Measurements from ENCODE around the gene ST8SIA4. TPM values are rescaled to one million over a fixed set of nuclear protein-coding genes. Genes with fewer than 3 reads are reported as not detected.
"Not testable (repeated sequence)": the region's sequence is repeated elsewhere in the genome, so short reads cannot be mapped to it uniquely, and the experiment has no call there.

Gene ST8SIA4
- total RNA-seq, 1 donor from 2014 or later, result 7.2 TPM

DNA sequence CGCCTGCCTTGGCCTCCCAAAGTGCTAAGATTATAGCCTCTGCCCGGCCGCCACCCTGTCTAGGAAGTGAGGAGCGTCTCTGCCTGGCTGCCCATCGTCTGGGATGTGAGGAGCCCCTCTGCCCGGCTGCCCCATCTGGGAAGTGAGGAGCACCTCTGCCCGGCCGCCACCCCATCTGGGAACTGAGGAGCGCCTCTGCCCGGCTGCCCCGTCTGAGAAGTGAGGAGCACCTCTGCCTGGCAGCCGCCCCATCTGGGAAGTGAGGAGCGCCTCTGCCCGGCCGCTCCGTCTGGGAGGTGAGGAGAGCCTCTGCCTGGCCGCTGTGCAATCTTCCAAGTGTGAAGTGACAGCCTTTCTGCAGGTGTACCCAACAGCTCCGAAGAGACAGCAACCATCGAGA is 117.5 kb downstream of the ST8SIA4 start:
- not testable (repeated sequence) for DNase-seq (ENCODE audit: low read depth in 2 of 2)

GRCh38 chr5:100780376-100780870 is 122.7 kb downstream of the ST8SIA4 start:
- no peak for DNase-seq (ENCODE audit: low read depth in 2 of 2)

- no peak for DNase-seq (ENCODE audit: low read depth in 2 of 2)
These were observed 123.3 kb downstream of the ST8SIA4 start for GRCh38 chr5:100779669-100780375.

DNA sequence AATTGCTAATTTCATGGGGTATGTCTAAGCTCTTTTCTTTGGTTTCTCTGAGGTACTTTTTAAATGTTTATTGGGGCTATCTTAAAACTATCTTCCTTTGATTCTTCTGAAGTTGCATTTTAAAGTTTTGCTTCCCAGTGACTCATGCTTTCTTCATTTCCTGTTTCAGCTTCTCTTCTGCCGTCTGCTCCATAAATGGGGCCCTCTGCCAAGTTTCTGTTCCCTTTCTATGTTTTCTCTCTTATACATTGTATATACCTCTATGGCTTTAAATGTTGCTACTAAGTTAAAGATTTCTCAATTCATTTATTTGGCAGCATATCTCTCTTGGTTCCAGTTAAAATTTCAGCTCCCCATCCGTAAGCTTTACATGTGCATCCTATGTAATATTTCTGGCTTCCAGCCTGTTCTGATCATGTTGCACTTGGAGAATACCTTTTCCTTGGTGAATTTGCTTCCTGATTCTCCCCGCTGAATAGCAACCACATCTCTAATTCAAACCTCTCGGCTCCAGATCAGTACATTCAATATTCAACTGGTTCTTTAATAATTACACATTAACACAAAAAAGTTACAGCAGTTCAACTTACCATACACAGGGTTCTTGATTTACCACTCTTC is 125.3 kb downstream of the ST8SIA4 start:
- peak; percentile 7 to 77 for DNase-seq (ENCODE audit: low read depth in 2 of 2)

GRCh38 chr5:100775533-100775855 is 127.6 kb downstream of the ST8SIA4 start:
- DNase-seq (ENCODE audit: low read depth in 2 of 2), result no peak

DNA sequence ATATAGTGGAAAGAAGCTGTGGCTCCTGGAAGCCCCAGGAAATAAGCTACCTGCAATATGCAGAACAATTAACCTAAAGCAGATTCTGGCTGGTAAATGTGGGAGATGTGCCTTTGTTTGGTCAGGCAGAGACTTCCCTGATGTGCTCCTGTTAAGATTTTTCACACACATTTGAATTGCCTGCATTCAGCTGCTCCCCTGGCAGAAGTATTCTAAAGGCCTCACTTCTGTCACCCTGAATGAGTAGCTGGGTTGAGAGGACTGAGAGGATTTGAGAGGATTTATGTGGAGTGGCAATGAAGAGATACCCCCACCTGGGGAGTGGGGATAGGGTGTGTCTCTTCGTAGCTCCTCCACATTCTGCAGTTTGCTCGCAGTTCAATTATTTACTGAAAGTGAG is 130.5 kb downstream of the ST8SIA4 start:
- no peak for DNase-seq (ENCODE audit: low read depth in 2 of 2)

DNA sequence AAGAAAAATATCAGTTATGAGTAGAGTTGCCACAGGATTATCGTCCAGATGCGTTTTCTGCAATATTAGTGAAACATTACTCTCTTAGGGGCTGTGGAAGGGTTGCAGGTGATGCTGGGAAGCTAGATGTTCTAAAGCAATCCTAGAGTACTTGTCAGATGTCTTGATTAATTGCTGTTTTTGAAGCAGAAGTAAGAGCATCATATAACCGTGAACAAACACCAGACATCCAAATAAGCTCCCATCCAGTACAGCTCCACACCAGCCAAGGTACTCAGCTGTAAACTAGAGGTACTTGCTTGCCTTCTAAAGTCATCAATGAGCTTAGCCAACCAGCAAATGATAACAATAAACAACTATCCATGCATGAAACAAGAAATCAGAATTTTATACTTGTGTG is 131.1 kb downstream of the ST8SIA4 start:
- DNase-seq (ENCODE audit: low read depth in 2 of 2), result no peak

DNA sequence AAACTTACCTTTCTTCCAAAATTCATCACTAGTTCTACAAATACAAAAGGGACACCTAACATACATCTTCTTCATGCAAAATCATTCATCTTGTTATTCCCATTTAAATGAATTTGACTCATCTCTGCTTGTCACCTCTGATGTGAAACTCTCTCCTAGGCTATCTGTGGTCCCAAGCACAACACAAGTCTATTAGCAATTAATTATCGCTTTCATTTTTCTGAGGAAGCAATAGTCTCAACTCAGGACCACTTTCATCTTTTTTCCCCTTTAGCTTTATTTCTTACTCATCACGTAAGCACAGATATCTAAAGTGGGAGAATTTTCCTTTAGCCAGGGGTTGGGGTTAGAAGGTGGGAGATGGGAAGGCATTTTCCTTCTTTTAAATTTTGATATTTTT is 131.9 kb downstream of the ST8SIA4 start:
- no peak for DNase-seq (ENCODE audit: low read depth in 2 of 2)

DNA sequence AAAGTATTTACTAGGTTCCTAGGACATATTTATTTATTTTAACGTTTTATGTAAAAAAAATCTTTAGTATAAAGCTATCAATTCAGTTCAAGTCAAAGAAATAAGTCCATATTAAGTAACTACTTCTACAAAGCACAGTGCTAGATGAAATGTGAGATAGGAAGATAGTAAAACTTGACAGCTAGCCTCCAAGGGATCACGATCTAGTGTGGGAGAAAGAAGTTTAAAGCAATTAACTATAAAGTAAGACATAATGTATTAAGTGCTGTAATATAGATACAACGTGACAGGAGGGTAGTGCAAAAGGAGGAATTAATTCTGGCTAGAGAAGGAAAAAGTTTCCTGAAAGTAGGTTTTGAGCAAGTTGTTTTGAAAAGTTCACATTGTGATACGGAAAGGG is 134.9 kb downstream of the ST8SIA4 start:
- DNase-seq (ENCODE audit: low read depth in 2 of 2), result no peak

- no peak for DNase-seq (ENCODE audit: low read depth in 2 of 2)
These were observed 140.1 kb downstream of the ST8SIA4 start for GRCh38 chr5:100762995-100763394.

GRCh38 chr5:100762108-100762507 is 141.0 kb downstream of the ST8SIA4 start:
- no peak for DNase-seq (ENCODE audit: low read depth in 2 of 2)

DNA sequence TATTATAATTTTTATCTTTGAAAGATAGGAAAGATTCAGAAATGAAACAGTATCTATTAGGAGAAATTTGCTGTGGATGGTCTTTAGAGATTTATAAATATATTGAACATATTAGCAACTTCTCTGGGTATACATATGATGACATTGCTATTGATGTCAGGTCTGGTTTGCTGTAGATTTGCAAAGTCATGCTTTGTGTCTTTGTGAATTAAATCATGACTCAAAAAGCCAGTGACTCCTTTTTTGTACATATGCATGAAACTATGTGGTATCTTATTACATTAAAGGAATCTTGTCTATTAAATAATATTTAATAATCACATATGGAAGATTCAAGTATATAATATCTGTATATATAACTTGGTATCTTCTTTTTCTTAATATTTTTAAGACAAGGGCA is 141.9 kb downstream of the ST8SIA4 start:
- no peak for DNase-seq (ENCODE audit: low read depth in 2 of 2)

DNA sequence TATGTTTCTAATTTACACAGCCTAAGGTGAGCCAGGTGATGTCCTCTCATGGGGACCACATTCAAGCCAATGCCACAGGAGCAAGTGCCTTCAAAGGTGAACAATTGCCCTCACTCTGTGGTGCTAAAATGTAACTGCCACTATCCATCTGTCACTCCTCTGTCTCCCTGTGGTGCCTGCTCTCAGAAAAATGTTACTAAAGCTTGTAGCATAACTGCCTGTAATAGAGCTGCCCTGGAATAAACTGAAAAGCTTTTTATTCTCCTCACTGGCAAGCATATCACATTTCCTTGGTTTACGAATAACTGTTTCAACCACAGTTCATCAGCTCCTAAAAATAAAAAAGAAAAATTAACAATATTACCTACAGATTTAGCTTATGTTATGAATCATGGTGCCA is 142.4 kb downstream of the ST8SIA4 start:
- DNase-seq (ENCODE audit: low read depth in 2 of 2), result no peak

GRCh38 chr5:100758780-100759179 is 144.3 kb downstream of the ST8SIA4 start:
- no peak for DNase-seq (ENCODE audit: low read depth in 2 of 2)

DNA sequence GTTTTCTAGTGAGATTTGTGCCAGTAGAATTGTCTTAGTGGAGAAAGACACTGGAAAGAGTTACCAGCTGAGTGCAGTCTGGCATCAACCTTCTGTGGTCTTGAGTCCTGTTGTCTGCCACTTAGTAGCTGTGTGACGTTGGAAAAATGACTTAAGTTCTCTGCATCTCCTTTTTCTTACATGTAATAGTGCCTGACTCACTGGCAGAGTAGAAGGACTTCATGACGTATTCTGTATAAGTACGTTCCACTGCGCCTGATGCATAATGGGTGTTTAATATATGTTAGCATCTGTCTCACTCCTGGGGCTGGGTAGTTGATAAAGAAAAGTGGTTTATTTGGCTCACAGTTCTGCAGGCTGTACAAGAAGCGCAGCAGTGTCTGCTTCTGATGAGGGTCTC is 144.8 kb downstream of the ST8SIA4 start:
- no peak for DNase-seq (ENCODE audit: low read depth in 2 of 2)

DNA sequence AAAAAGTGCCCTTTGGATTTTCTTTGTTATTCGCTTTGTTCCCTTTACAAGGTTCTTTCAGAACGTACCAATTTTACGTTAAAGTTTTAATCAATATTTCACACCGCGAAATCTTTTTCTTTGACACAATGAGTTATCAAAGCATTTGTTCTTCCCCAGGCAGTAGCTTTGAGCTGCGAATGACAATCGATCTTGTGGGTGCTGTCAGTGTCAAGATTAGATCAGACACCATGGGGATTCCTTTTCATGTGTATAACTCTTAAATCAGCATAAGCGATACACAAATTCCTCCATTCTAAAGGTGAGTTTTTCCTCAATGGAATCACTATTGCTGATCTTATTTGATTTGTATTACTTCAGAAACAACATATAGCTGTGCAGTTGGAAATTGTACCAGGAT is 145.5 kb downstream of the ST8SIA4 start:
- DNase-seq (ENCODE audit: low read depth in 2 of 2), result no peak

All from dermis microvascular lymphatic vessel endothelial cell (primary cell).